Body of pancreas (tissue), 4 donors: ENCODE measurements around the gene COL15A1.

Experiments
- POLR2A ChIP-seq, 3 donors: fragments of 450-650 bp; IDR thresholded peaks; one replicate each; pipeline ENCODE4 v1.6.1; 2016; ENCODE audit warnings: antibody characterized with exemption in 3 of 3, mild to moderate bottlenecking in 2 of 3
- TF ChIP-seq, protein P1 (sequence below), 7 experiments: fragments of 450-650 bp in 4 of 7; fragments of 200-600 bp in 3 of 7; sonication (generic) in 3 of 7; IDR thresholded peaks; one replicate each; pipeline ENCODE4 v1.5.1; 2016 to 2019; ENCODE audit warnings: antibody characterized with exemption in 7 of 7

- TF ChIP-seq, protein P1, sequence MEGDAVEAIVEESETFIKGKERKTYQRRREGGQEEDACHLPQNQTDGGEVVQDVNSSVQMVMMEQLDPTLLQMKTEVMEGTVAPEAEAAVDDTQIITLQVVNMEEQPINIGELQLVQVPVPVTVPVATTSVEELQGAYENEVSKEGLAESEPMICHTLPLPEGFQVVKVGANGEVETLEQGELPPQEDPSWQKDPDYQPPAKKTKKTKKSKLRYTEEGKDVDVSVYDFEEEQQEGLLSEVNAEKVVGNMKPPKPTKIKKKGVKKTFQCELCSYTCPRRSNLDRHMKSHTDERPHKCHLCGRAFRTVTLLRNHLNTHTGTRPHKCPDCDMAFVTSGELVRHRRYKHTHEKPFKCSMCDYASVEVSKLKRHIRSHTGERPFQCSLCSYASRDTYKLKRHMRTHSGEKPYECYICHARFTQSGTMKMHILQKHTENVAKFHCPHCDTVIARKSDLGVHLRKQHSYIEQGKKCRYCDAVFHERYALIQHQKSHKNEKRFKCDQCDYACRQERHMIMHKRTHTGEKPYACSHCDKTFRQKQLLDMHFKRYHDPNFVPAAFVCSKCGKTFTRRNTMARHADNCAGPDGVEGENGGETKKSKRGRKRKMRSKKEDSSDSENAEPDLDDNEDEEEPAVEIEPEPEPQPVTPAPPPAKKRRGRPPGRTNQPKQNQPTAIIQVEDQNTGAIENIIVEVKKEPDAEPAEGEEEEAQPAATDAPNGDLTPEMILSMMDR (IDR thresholded peaks at IDR 0.05), result no peak
- TF ChIP-seq POLR2A (IDR thresholded peaks at IDR 0.05), result no peak
Measured at GRCh38 chr9:98973171-98973570, 29.5 kb downstream of the COL15A1 start.
